ENCODE data around the gene RASSF8. TPM values are rescaled to one million over a fixed set of nuclear protein-coding genes. Genes with fewer than 3 reads are reported as not detected.

Gene RASSF8
- total and polyA plus RNA-seq, 2 experiments from 2014 or later: 11.5 to 30.6 TPM

Other genes with a start within 250 kb of the RASSF8 start
- gene BHLHE41, start 166.4 kb downstream of the RASSF8 start, total RNA-seq (2014; rRNA removed; shearing (Covaris generic)): 1.6 and 3.7 TPM in 2 replicates
- 2.9 and 3.3 TPM in 2 replicates for gene BHLHE41, start 166.4 kb downstream of the RASSF8 start, polyA plus RNA-seq (2016; fragmentation: Nextera tagmentation; extraction: Ambion mirVana)
- gene SSPN, start 236.9 kb downstream of the RASSF8 start, total RNA-seq (2014; rRNA removed; shearing (Covaris generic)): 1.1 and 3.1 TPM in 2 replicates
- 2.3 and 2.8 TPM in 2 replicates for gene SSPN, start 236.9 kb downstream of the RASSF8 start, polyA plus RNA-seq (2016; fragmentation: Nextera tagmentation; extraction: Ambion mirVana)